Endometrial microvascular endothelial cells (primary cell): ENCODE measurements around the gene RABL2B. TPM values are rescaled to one million over a fixed set of nuclear protein-coding genes. Genes with fewer than 3 reads are reported as not detected.
"Not testable (repeated sequence)": the region's sequence is repeated elsewhere in the genome, so short reads cannot be mapped to it uniquely, and the experiment has no call there.

Experiments
- in situ Hi-C: cut with HindIII; loops from 2 replicates; pipeline ENCODE4 v1.10.0; 2017; ENCODE audit warnings: low sequenced_read_pairs, low pct_unique_long_range_greater_than_20kb; ENCODE audit errors: inconsistent ontology term
- total RNA-seq: library from RNA; depleted of rRNA; stranded (reverse); fragments of >200 nt; gene quantifications from one replicate; pipeline ENCODE4 v1.2.3, GENCODE V29; 2015; ENCODE audit errors: inconsistent ontology term

The RABL2B gene
- total RNA-seq = 9.9 TPM

GRCh38 chr22:50783033-50783879 lies at the start of gene RABL2B:
Gene RABL2B (minus strand): TSS chr22:50783636. CDS start chr22:50782294, 1,342 bp downstream.
- in situ Hi-C loops = not testable (repeated sequence)

GRCh38 chr22:50786936-50787335 lies 3.5 kb upstream of the RABL2B start:
- in situ Hi-C loops = not testable (repeated sequence)

DNA sequence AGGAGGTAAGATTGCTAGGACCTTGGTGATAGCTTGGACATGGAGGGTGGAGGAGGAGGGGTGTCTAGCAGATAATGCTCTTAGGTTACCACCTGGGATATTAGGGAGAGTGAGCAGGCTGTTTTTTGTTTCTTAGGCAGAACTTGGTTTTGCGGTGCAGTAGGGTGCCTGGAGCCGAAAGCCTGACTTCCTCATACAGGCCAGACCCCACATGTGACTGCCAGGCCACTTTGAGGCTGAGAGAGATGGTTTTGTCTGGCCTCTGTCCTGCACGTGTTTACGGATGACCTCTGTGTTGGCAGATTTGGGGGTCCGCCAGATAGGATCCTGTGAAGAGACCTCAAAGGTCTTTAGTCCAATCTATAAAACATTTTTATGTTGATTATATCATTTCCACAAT lies 1.9 kb upstream of the RABL2B start:
- in situ Hi-C loops = not testable (repeated sequence)

- in situ Hi-C loops = not testable (repeated sequence)
These were observed 442 bp upstream of the RABL2B start for GRCh38 chr22:50783880-50784276.

GRCh38 chr22:50782253-50782652 lies 1.2 kb downstream of the RABL2B start:
- in situ Hi-C loops = not testable (repeated sequence)

DNA sequence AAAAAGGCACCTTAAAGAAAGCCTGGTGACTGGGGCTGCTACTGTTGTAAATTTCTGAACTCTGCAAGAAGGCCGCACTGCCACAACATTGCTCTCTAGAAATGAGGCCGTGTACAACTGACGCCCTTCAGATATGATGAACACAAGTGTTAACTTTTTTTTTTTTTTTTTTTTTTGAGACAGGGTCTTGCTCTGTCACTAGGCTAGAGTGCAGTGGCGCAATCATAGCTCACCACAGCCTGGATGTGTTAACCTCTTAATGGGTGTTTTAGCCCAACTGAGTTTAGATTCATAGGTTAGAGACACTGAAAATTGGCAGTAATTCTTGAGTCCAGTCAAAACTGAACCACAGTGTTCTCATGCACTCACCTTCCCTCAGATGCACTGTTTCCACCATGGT lies 3.2 kb downstream of the RABL2B start:
- in situ Hi-C loops = not testable (repeated sequence)

GRCh38 chr22:50777631-50778030 lies 5.8 kb downstream of the RABL2B start:
- in situ Hi-C loops = not testable (repeated sequence)

- in situ Hi-C loops = not testable (repeated sequence)
These were observed 8.3 kb downstream of the RABL2B start for GRCh38 chr22:50775132-50775531.

GRCh38 chr22:50764288-50764687 lies 19.1 kb downstream of the RABL2B start:
- in situ Hi-C loops = not testable (repeated sequence)

GRCh38 chr22:50761829-50762228 lies 21.6 kb downstream of the RABL2B start:
- in situ Hi-C loops = not testable (repeated sequence)

- in situ Hi-C loops = not testable (repeated sequence)
These were observed 23.7 kb downstream of the RABL2B start for GRCh38 chr22:50759597-50760341.

- in situ Hi-C loops = not testable (repeated sequence)
These were observed 26.4 kb downstream of the RABL2B start for GRCh38 chr22:50756949-50757491.

- in situ Hi-C loops = not testable (repeated sequence)
These were observed 27.0 kb downstream of the RABL2B start for GRCh38 chr22:50756406-50756805.

GRCh38 chr22:50755251-50755650 lies 28.2 kb downstream of the RABL2B start:
- in situ Hi-C loops = not testable (repeated sequence)

DNA sequence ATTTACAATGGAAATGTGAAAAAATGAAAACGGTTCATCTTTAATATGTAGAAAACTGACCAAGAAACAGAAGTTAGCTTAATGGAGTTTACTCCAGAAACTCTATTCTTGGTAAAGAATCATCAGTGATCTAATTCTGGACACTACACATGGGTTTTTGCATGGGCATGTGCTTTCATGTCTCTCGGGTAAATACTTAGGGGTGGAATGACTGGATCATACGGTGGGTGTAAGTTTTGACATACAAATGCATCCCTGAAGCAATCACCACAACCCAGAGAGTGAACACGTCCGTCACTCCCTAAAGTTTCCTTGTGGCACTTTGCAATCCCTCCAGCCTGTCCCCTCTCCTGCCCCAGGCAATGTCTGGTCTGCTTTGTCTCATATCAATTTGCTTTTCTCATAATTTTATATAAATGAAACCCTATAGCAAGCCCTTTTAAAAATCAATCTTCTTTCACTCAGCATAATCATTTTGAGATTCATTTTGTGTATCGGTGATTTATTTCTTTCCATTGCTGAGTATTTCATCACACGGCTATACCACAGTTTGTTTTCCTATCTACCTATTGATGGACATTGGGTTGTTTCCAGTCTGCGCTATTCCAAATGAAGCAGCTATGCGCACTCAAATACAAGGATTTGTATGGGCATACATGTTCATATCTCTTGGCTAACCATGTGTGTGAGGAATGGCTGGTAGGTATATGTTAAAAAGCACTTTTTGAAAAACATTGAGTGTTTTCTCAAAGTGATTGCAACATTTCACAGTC lies 33.9 kb downstream of the RABL2B start:
- in situ Hi-C loops = not testable (repeated sequence)

DNA sequence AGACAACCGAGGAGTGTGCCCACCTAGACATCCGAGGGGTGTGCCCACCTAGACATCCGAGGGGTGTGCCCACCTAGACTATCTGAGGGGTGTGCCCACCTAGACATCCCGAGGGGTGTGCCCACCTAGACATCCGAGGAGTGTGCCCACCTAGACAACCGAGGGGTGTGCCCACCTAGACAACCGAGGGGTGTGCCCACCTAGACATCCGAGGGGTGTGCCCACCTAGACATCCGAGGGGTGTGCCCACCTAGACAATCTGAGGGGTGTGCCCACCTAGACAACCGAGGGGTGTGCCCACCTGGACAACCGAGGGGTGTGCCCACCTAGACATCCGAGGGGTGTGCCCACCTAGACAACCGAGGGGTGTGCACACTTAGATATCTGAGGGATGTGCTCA lies 34.8 kb downstream of the RABL2B start:
- in situ Hi-C loops = not testable (repeated sequence)

DNA sequence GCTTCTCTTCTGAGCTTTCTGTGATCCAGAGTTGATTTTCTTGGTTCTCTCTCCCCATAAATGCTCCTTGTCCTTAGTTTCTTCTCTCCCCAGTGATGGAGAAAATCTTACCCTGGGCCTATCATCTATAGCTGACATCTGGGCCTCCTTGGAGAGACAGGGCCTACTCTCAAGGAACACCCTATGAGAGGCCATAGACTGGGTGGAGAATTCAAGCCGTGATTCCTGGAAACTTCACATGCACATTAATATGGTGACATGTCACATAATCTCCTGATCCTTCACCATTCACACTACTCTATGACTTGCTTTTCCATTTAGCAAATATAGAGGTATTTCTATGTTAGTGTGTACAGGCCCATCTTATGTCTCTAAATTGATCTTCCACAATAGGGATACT lies 35.9 kb downstream of the RABL2B start:
- in situ Hi-C loops = not testable (repeated sequence)

- in situ Hi-C loops = not testable (repeated sequence)
These were observed 39.0 kb downstream of the RABL2B start for GRCh38 chr22:50744424-50744823.

DNA sequence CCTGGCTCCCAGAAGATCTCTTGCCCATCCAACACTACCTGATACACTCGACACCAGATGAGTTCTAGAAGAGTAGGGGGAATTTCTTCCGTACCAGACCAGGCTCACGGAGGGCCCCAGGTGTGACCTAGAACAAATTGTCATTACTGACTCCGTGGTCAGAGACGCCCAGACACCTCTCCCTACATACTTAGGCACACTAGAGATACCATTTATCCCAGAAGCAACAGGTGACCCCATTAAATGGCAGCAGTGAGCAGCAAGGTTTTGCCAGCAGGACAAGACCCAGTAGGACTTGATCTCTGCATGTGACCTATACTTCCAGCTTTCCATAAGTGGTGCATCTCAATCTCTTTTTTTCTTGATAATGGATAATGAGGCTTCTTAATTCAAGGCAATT lies 42.7 kb downstream of the RABL2B start:
- in situ Hi-C loops = not testable (repeated sequence)
